ENCODE measurements around the gene AUTS2. TPM values are rescaled to one million over a fixed set of nuclear protein-coding genes. Genes with fewer than 3 reads are reported as not detected.

Gene AUTS2
- total RNA-seq, 2 experiments from 2014 or later = 2.4 to 3.0 TPM

- DNase-seq = no peak
- no peak overlapping the region for H3K27ac Mint-ChIP-seq
- no peak for ATAC-seq
- intact Hi-C loops (cut with DNase I, micrococcal nuclease) = no loop called here
- CTCF ChIA-PET = no interaction called here
- no peak overlapping the region for H3K4me3 Mint-ChIP-seq
- H3K36me3 Mint-ChIP-seq (ENCODE audit: low read depth) = no peaks in the 10 kb centered on the region
- no peaks in the 10 kb centered on the region for H3K4me1 Mint-ChIP-seq
- POLR2A ChIA-PET = no interaction called here
- no peaks in the 10 kb centered on the region for H3K9me3 Mint-ChIP-seq (ENCODE audit: low read depth)
- no peaks in the 10 kb centered on the region for H3K27me3 Mint-ChIP-seq
These were observed 810.6 kb downstream of the AUTS2 start for GRCh38 chr7:70408891-70409290.

GRCh38 chr7:70410134-70410750 lies 812.0 kb downstream of the AUTS2 start:
- Mint-ChIP-seq H3K4me3 (no peak overlapping the region), H3K27me3 (no peaks in the 10 kb centered on the region), H3K9me3 (ENCODE audit: low read depth) (no peaks in the 10 kb centered on the region), H3K4me1 (no peaks in the 10 kb centered on the region), H3K27ac (no peak overlapping the region), H3K36me3 (ENCODE audit: low read depth) (no peaks in the 10 kb centered on the region)
- no peak for ATAC-seq
- ChIA-PET POLR2A (no interaction called here), CTCF (interaction anchor here (0.6 kb wide), 1 partner anchor 267 kb away, joined by 3 read pairs; no protein-coding TSS in a partner anchor)
- intact Hi-C loops (cut with DNase I, micrococcal nuclease) = no loop called here
- no peak for DNase-seq

- no peaks in the 10 kb centered on the region for H3K36me3 Mint-ChIP-seq (ENCODE audit: low read depth)
- no peaks in the 10 kb centered on the region for H3K4me1 Mint-ChIP-seq
- ChIA-PET POLR2A (no interaction called here), CTCF (interaction anchor here (0.6 kb wide), 1 partner anchor 46 kb away, joined by 3 read pairs; no protein-coding TSS in a partner anchor)
- ATAC-seq (no peak), DNase-seq (no peak)
- H3K27me3 Mint-ChIP-seq = no peaks in the 10 kb centered on the region
- intact Hi-C loops (cut with DNase I, micrococcal nuclease) = no loop called here
- H3K4me3 Mint-ChIP-seq = no peak overlapping the region
- H3K9me3 Mint-ChIP-seq (ENCODE audit: low read depth) = no peaks in the 10 kb centered on the region
- H3K27ac Mint-ChIP-seq = no peak overlapping the region
These were observed 816.1 kb downstream of the AUTS2 start for GRCh38 chr7:70414368-70414767.

GRCh38 chr7:70415179-70415972 lies 817.1 kb downstream of the AUTS2 start:
- no peak for ATAC-seq

GRCh38 chr7:70416347-70416985 lies 818.2 kb downstream of the AUTS2 start:
- no peaks in the 10 kb centered on the region for H3K27me3 Mint-ChIP-seq
- ChIA-PET CTCF (interaction anchor here (0.7 kb wide), 1 partner anchor 12 kb away, joined by 3 read pairs; no protein-coding TSS in a partner anchor), POLR2A (no interaction called here)
- DNase-seq (no peak), ATAC-seq (no peak)
- intact Hi-C loops (cut with DNase I, micrococcal nuclease) = no loop called here
- H3K36me3 Mint-ChIP-seq (ENCODE audit: low read depth) = no peaks in the 10 kb centered on the region
- no peaks in the 10 kb centered on the region for H3K9me3 Mint-ChIP-seq (ENCODE audit: low read depth)
- no peak overlapping the region for H3K27ac Mint-ChIP-seq
- H3K4me1 Mint-ChIP-seq = no peaks in the 10 kb centered on the region
- no peak overlapping the region for H3K4me3 Mint-ChIP-seq

More at GRCh38 chr7:70415179-70415972, 817.1 kb downstream of the AUTS2 start:
- H3K4me1 Mint-ChIP-seq = no peaks in the 10 kb centered on the region
- no peaks in the 10 kb centered on the region for H3K9me3 Mint-ChIP-seq (ENCODE audit: low read depth)
- ChIA-PET POLR2A (no interaction called here), CTCF (no interaction called here)
- no peak overlapping the region for H3K27ac Mint-ChIP-seq
- no peaks in the 10 kb centered on the region for H3K36me3 Mint-ChIP-seq (ENCODE audit: low read depth)
- intact Hi-C loops (cut with DNase I, micrococcal nuclease) = no loop called here
- no peaks in the 10 kb centered on the region for H3K27me3 Mint-ChIP-seq
- no peak for DNase-seq
- H3K4me3 Mint-ChIP-seq = no peak overlapping the region

GRCh38 chr7:70416986-70417655 lies 818.8 kb downstream of the AUTS2 start:
- no peak for DNase-seq
- Mint-ChIP-seq H3K4me3 (no peak overlapping the region), H3K4me1 (no peaks in the 10 kb centered on the region), H3K9me3 (ENCODE audit: low read depth) (no peaks in the 10 kb centered on the region), H3K27me3 (no peaks in the 10 kb centered on the region), H3K36me3 (ENCODE audit: low read depth) (no peaks in the 10 kb centered on the region), H3K27ac (no peak overlapping the region)
- no peak for ATAC-seq
- POLR2A ChIA-PET = no interaction called here
- CTCF ChIA-PET = interaction anchor here (0.8 kb wide), 1 partner anchor 10 kb away, joined by 3 read pairs; no protein-coding TSS in a partner anchor
- intact Hi-C loops (cut with DNase I, micrococcal nuclease) = no loop called here

GRCh38 chr7:70419526-70420380 lies 821.5 kb downstream of the AUTS2 start:
- Mint-ChIP-seq H3K4me3 (no peak overlapping the region), H3K36me3 (ENCODE audit: low read depth) (no peaks in the 10 kb centered on the region), H3K9me3 (ENCODE audit: low read depth) (no peaks in the 10 kb centered on the region), H3K27ac (no peak overlapping the region), H3K27me3 (no peaks in the 10 kb centered on the region), H3K4me1 (no peaks in the 10 kb centered on the region)
- intact Hi-C loops (cut with DNase I, micrococcal nuclease) = no loop called here
- DNase-seq = no peak
- CTCF ChIA-PET = interaction anchor here (0.7 kb wide), 1 partner anchor 41 kb away, joined by 4 read pairs; no protein-coding TSS in a partner anchor
- ATAC-seq = no peak
- POLR2A ChIA-PET = no interaction called here

- ChIA-PET POLR2A (no interaction called here), CTCF (no interaction called here)
- ATAC-seq = no peak
- Mint-ChIP-seq H3K9me3 (ENCODE audit: low read depth) (no peaks in the 10 kb centered on the region), H3K4me1 (no peaks in the 10 kb centered on the region), H3K27ac (no peak overlapping the region), H3K36me3 (ENCODE audit: low read depth) (no peaks in the 10 kb centered on the region), H3K4me3 (no peak overlapping the region), H3K27me3 (no peaks in the 10 kb centered on the region)
- DNase-seq = no peak
- intact Hi-C loops (cut with DNase I, micrococcal nuclease) = no loop called here
These were observed 822.0 kb downstream of the AUTS2 start for GRCh38 chr7:70420381-70420662.

- ChIA-PET POLR2A (no interaction called here), CTCF (no interaction called here)
- no peaks in the 10 kb centered on the region for H3K9me3 Mint-ChIP-seq (ENCODE audit: low read depth)
- ATAC-seq = no peak
- intact Hi-C loops (cut with DNase I, micrococcal nuclease) = no loop called here
- H3K4me1 Mint-ChIP-seq = no peaks in the 10 kb centered on the region
- DNase-seq = no peak
- H3K27me3 Mint-ChIP-seq = no peaks in the 10 kb centered on the region
- no peak overlapping the region for H3K27ac Mint-ChIP-seq
- H3K36me3 Mint-ChIP-seq (ENCODE audit: low read depth) = no peaks in the 10 kb centered on the region
- H3K4me3 Mint-ChIP-seq = no peak overlapping the region
These were observed 823.0 kb downstream of the AUTS2 start for GRCh38 chr7:70421319-70421718.

- Mint-ChIP-seq H3K4me1 (no peaks in the 10 kb centered on the region), H3K9me3 (ENCODE audit: low read depth) (no peaks in the 10 kb centered on the region), H3K4me3 (no peak overlapping the region), H3K27me3 (no peaks in the 10 kb centered on the region), H3K36me3 (ENCODE audit: low read depth) (no peaks in the 10 kb centered on the region), H3K27ac (no peak overlapping the region)
- DNase-seq (no peak), ATAC-seq (no peak)
- ChIA-PET POLR2A (no interaction called here), CTCF (no interaction called here)
- intact Hi-C loops (cut with DNase I, micrococcal nuclease) = no loop called here
These were observed 828.1 kb downstream of the AUTS2 start for GRCh38 chr7:70426249-70426880.

GRCh38 chr7:70432567-70433001 lies 834.3 kb downstream of the AUTS2 start:
- H3K36me3 Mint-ChIP-seq (ENCODE audit: low read depth) = no peaks in the 10 kb centered on the region
- no peak overlapping the region for H3K27ac Mint-ChIP-seq
- CTCF ChIA-PET = no interaction called here
- no peaks in the 10 kb centered on the region for H3K27me3 Mint-ChIP-seq
- DNase-seq (no peak), ATAC-seq (no peak)
- intact Hi-C loops (cut with DNase I, micrococcal nuclease) = no loop called here
- peaks cover 6% of the 10 kb centered on the region for H3K4me1 Mint-ChIP-seq
- H3K9me3 Mint-ChIP-seq (ENCODE audit: low read depth) = no peaks in the 10 kb centered on the region
- POLR2A ChIA-PET = no interaction called here
- no peak overlapping the region for H3K4me3 Mint-ChIP-seq
